Fibroblast of pulmonary artery (primary cell): ENCODE data around the gene ALDH1B1.

ENCODE experiments used
- DNase-seq: peaks from one replicate; pipeline ENCODE4 v3.0.0-alpha.2; 2010; ENCODE audit warnings: low read depth
- H3K4me3 ChIP-seq: replicated peaks from 2 replicates; pipeline ENCODE4 v1.5.1; 2011; ENCODE audit warnings: low read depth, mild to moderate bottlenecking, control low read depth, low read length, moderate library complexity
- CTCF ChIP-seq: IDR thresholded peaks from 2 replicates; pipeline ENCODE4 v1.5.1; 2011; ENCODE audit warnings: mild to moderate bottlenecking, control low read depth, low read length, inconsistent platforms; ENCODE audit errors: missing control alignments

ALDH1B1 gene

GRCh38 chr9:38392235-38393127, at the start of gene ALDH1B1:
Gene ALDH1B1 (plus strand): TSS chr9:38392702. CDS start chr9:38395749, 3,047 bp downstream.
- H3K4me3 ChIP-seq, result peak within 1 kb of the TSS; percentile 86
- peak; percentile 16 for TF ChIP-seq CTCF
- peak; percentile 81 for DNase-seq

- H3K4me3 ChIP-seq, result no peak overlapping the region
- TF ChIP-seq CTCF, result no peak
- DNase-seq, result no peak
These were observed 49.5 kb upstream of the ALDH1B1 start for GRCh38 chr9:38343037-38343436.

GRCh38 chr9:38343552-38343951, 49.0 kb upstream of the ALDH1B1 start:
- TF ChIP-seq CTCF, result no peak
- no peak for DNase-seq

GRCh38 chr9:38344566-38345324, 47.8 kb upstream of the ALDH1B1 start:
- no peak for TF ChIP-seq CTCF
- no peak overlapping the region for H3K4me3 ChIP-seq
- no peak for DNase-seq

More at GRCh38 chr9:38343552-38343951, 49.0 kb upstream of the ALDH1B1 start:
- no peak overlapping the region for H3K4me3 ChIP-seq

- no peak for DNase-seq
- no peak overlapping the region for H3K4me3 ChIP-seq
- no peak for TF ChIP-seq CTCF
These were observed 46.4 kb upstream of the ALDH1B1 start for GRCh38 chr9:38345851-38346755.

DNA sequence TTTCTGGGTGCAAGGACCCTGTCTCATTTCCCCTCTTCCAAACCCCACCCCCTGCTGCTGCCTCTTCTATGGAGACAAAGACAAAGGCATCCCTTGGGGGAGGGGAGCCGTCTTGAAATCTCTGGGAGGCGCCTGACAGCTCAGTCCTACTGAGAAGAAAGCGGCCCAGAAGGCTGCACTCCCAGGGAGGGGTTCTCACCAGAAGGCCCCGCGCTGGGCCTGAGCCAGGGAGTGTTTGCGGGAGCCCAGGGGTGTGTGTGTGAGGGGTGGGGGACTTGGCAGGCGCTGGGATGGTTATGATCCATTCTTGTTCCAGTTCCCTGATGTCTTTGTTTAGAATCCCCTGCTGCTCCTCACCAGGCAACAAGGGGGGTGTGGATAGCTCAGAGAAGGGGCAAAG, 45.7 kb upstream of the ALDH1B1 start:
- no peak overlapping the region for H3K4me3 ChIP-seq
- no peak for DNase-seq
- no peak for TF ChIP-seq CTCF
